GM03348 (cell line): ENCODE data around the gene KRT36.

Experiments used
- DNase-seq: peaks from one replicate; pipeline ENCODE4 v3.0.0; 2012; ENCODE audit warnings: low spot score

KRT36 gene

GRCh38 chr17:41476866-41477815 lies 12.6 kb downstream of the KRT36 start:
- DNase-seq, result no peak

- DNase-seq, result no peak
These were observed 14.3 kb downstream of the KRT36 start for GRCh38 chr17:41475421-41475820.

- no peak for DNase-seq
These were observed 14.8 kb downstream of the KRT36 start for GRCh38 chr17:41474863-41475262.

- no peak for DNase-seq
These were observed 21.4 kb downstream of the KRT36 start for GRCh38 chr17:41468346-41468745.

DNA sequence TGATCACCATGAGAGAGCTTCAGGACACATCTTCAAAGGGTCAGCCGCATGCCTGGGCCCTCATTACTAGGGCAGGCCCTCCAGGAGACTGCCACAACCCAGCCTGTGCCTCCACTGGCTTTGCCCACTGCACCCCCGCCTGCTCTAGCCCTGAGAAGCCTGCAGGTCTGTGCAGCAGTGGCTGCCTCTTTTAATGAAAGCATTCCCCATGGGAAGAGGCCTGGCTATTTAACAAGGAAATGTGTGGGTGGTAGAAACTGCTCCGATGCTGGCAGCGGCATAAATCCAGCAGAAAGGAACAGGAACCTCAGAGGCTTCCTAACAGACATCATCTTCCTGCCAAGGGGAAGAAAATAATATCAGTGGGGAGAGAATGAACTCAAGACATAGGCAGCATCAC lies 22.1 kb downstream of the KRT36 start:
- DNase-seq, result peak; percentile 43

- no peak for DNase-seq
These were observed 22.7 kb downstream of the KRT36 start, which contains the start of gene KRT32 for GRCh38 chr17:41466988-41467387. Gene KRT32 (minus strand): TSS chr17:41467386. CDS start chr17:41467325, 61 bp downstream.

- peak; percentile 90 for DNase-seq
These were observed 25.0 kb downstream of the KRT36 start for GRCh38 chr17:41464682-41465081.

DNA sequence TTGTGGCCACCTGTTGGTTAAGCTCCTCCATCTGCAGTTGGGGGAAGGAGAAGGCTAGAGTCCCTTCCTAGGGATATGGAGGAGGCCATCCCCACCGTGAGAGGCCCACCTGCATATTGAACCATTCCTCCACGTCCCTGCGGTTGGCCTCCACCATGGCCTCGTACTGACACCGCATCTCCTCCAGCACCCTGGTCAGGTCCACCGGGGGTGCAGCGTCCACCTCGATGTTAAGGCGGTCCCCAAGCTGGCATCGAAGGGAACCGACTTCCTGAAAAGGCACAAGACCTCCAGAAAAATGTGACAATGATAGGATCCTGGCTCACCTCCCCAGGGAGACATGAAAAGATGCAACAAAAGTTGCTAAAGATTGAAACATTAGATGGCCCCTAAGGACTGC lies 25.5 kb downstream of the KRT36 start:
- no peak for DNase-seq

DNA sequence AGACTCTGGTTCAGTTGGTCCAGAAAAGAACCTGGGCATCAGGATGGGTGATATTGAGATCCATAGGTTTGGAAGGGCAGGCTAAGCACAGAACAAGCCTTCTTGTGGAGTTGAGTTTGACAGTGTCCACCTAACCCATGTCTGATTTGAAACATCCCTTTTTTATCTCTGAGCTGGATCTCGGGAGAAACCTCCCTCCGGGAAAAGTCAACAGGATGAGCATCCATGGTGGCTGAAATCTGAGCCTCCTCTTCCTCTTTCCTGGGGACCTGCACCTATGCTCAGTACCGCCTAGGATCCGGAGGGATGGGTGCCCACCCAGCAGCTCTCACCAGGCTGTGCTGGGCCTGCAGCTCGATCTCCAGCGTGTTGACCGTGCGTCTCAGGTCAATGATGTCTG lies 26.0 kb downstream of the KRT36 start:
- DNase-seq, result no peak

- DNase-seq, result no peak
These were observed 27.0 kb downstream of the KRT36 start for GRCh38 chr17:41462705-41463104.

GRCh38 chr17:41457676-41458075 lies 32.0 kb downstream of the KRT36 start:
- DNase-seq, result no peak

- DNase-seq, result no peak
These were observed 33.5 kb downstream of the KRT36 start for GRCh38 chr17:41456204-41456603.

DNA sequence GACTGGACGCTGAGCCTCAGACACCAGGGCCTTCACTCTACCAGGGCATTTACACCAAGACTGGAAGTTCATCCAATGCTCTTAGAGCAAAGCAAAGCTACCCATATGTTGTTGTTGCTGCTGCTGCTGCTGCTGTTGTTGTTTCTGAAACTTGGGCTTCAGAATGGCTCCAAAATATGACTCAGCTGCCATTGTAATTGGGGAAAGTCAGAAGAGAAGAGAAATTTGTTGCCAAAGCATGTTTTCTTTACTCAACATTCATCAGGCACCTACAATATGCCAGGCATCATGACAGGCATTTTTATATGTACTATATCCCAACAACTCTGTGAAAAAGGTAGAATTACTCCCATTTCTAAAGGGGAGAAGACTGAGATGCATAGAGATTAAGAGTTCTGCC lies 34.5 kb downstream of the KRT36 start:
- no peak for DNase-seq

- DNase-seq, result no peak
These were observed 36.6 kb downstream of the KRT36 start for GRCh38 chr17:41453066-41453465.

GRCh38 chr17:41452281-41452680 lies 37.4 kb downstream of the KRT36 start:
- DNase-seq, result no peak

DNA sequence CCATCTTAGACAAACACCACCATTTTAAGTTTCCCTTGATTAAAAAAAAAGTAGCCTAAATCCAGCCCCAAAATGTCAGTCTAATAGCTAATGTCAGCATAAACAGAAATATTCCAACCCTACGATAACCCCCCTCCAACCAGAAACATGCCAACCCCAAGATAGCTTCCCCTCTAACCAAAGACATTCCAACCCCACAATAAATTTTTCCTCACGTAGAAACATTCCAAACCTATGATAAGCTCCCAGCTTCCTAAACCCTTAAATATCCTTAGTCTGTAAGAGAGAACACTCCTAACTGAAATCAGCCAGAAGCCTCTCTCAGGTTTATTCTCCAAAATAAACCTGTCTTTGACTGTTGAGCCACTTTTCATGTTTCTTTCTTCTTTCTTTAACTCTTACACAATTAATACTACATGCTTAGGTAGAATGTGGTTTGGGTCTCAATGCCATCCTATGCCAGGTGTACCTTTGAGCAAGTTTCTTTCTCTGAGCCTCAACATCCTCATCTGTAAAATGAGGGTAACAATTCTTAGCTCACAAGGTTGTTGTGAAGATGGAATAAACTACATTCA lies 38.5 kb downstream of the KRT36 start:
- DNase-seq, result peak; percentile 35

DNA sequence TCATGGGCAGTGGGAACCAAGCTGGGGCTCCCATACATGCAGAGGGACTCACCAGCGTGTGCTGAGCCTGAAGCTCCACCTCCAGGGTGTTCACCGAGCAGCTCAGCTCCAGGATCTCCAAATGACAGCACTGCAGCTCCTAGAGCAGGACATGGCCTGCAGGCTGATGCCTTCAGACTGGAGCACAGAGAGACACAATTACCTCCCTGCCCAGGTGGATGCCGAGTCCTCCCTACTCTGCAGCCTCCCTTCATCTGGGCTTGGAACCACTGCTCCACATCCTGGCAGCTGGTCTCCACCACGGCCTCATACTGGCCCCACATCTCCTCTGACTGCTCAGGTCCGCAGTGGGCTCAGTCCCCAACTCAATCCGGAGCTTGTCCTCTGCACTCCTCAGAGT lies 40.7 kb downstream of the KRT36 start:
- DNase-seq, result no peak

GRCh38 chr17:41448506-41448905 lies 41.2 kb downstream of the KRT36 start:
- no peak for DNase-seq

DNA sequence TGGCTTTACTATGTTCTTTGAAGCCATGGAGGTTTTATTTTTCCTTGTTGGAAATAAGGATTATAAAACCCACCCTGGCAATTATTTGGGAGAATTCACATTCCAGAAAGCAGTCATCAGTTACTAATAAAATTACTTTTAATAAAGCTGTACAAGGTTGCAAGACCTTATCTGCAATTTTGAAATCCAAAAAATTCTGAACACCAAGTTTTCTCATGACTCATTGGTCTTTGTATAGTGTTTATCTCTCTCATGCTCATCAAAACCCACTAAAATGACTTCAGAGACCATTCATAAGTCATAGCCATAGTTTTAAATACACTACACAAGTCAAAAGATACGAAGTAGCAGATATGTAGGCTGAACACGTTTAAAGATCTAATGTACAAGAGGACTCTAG lies 42.9 kb downstream of the KRT36 start:
- peak; percentile 58 for DNase-seq

- DNase-seq, result no peak
These were observed 45.1 kb downstream of the KRT36 start for GRCh38 chr17:41444640-41445039.

GRCh38 chr17:41444186-41444585 lies 45.5 kb downstream of the KRT36 start:
- DNase-seq, result peak; percentile 52

- DNase-seq, result peak; percentile 78
These were observed 47.0 kb downstream of the KRT36 start for GRCh38 chr17:41442739-41443138.

GRCh38 chr17:41440531-41441033 lies 49.1 kb downstream of the KRT36 start, which contains the start of gene KRT38:
Gene KRT38 (minus strand): TSS chr17:41440983. CDS start chr17:41440921, 62 bp downstream.
- no peak for DNase-seq
